Smooth muscle cell (in vitro differentiated cells): ENCODE data around the gene EIF2B2. TPM values are rescaled to one million over a fixed set of nuclear protein-coding genes. Genes with fewer than 3 reads are reported as not detected.

Source experiments
- DNase-seq: peaks from one replicate; lab custom pipeline; 2025; ENCODE audit not compliant: unreplicated experiment; lab: John Stamatoyannopoulos, UW
- H2AFZ ChIP-seq: fragments of 200-600 bp; sonication (generic); 2 replicates; pipeline ENCODE4 v1.6.0; 2016; ENCODE audit warnings: antibody characterized with exemption, low read depth, mild to moderate bottlenecking
- H3F3A ChIP-seq: fragments of 200-600 bp; sonication (generic); 2 replicates; pipeline ENCODE4 v1.6.0; 2017; ENCODE audit warnings: antibody characterized with exemption, low read depth
- H3K27ac ChIP-seq: fragments of 200-600 bp; sonication (generic); 2 replicates; pipeline ENCODE4 v1.5.1; 2016; ENCODE audit warnings: low read depth, mild to moderate bottlenecking
- H3K27me3 ChIP-seq: fragments of 200-600 bp; sonication (generic); 2 replicates; pipeline ENCODE4 v1.6.1; 2016; ENCODE audit warnings: low read depth, mild to moderate bottlenecking
- H3K36me3 ChIP-seq: fragments of 200-600 bp; sonication (generic); 2 replicates; pipeline ENCODE4 v1.5.1; 2016; ENCODE audit warnings: low read depth
- H3K4me1 ChIP-seq: fragments of 200-600 bp; sonication (generic); 2 replicates; pipeline ENCODE4 v1.5.1; 2016; ENCODE audit warnings: low read depth
- H3K4me2 ChIP-seq: fragments of 200-600 bp; sonication (generic); 2 replicates; pipeline ENCODE4 v1.6.0; 2016; ENCODE audit warnings: mild to moderate bottlenecking
- H3K4me3 ChIP-seq: fragments of 200-600 bp; sonication (generic); 2 replicates; pipeline ENCODE4 v1.5.1; 2016; ENCODE audit warnings: mild to moderate bottlenecking
- H3K79me2 ChIP-seq: fragments of 200-600 bp; sonication (generic); 2 replicates; pipeline ENCODE4 v1.6.0; 2016; ENCODE audit warnings: low read depth, mild to moderate bottlenecking
- H3K9ac ChIP-seq: fragments of 200-600 bp; sonication (generic); 2 replicates; pipeline ENCODE4 v1.6.0; 2016; ENCODE audit warnings: low read depth
- H3K9me3 ChIP-seq: fragments of 200-600 bp; sonication (generic); replicated peaks from 2 replicates; pipeline ENCODE4 v1.5.1; 2016; ENCODE audit warnings: low read depth
- H4K20me1 ChIP-seq: fragments of 200-600 bp; sonication (generic); 2 replicates; pipeline ENCODE4 v1.6.0; 2016; ENCODE audit warnings: low read depth
- CTCF ChIP-seq: fragments of 200-600 bp; sonication (generic); IDR thresholded peaks from 2 replicates; pipeline ENCODE4 v1.5.1; 2017; ENCODE audit warnings: borderline replicate concordance, mild to moderate bottlenecking, antibody characterized with exemption; ENCODE audit not compliant: insufficient read depth, poor library complexity, severe bottlenecking
- WGBS: methylation state at CpG from one replicate; pipeline ENCODE4 v1.1.7; 2016; ENCODE audit warnings: low lambda C conversion rate; 5-methylcytosine and 5-hydroxymethylcytosine counted together
- polyA plus RNA-seq: library from polyadenylated mRNA; unstranded; fragments of >200 nt; fragmentation: Nextera tagmentation; extraction: Ambion mirVana; gene quantifications from 2 replicates; pipeline ENCODE4 v1.2.1, GENCODE V29; 2016
- total RNA-seq: library from RNA; depleted of rRNA; stranded (reverse); fragments of >200 nt; gene quantifications from 2 replicates; pipeline ENCODE4 v1.2.3, GENCODE V29; 2014

The EIF2B2 gene
- total and polyA plus RNA-seq, 2 experiments from 2014 or later: 38.0 to 71.2 TPM

GRCh38 chr14:75040507-75040906 lies 37.8 kb downstream of the EIF2B2 start:
- no peak for DNase-seq
- no peaks in the 10 kb centered on the region for H3F3A ChIP-seq
- no peak overlapping the region for H3K4me3 ChIP-seq
- H3K9me3 ChIP-seq: no peaks in the 10 kb centered on the region
- no peaks in the 10 kb centered on the region for H3K36me3 ChIP-seq
- no peaks in the 10 kb centered on the region for H3K4me1 ChIP-seq
- no peaks in the 10 kb centered on the region for H3K27me3 ChIP-seq
- no peak for TF ChIP-seq CTCF
- WGBS: 95% methylated on average over 1 of the region's 1 CpG
- no peak overlapping the region for H3K9ac ChIP-seq
- no peaks in the 10 kb centered on the region for H4K20me1 ChIP-seq
- peaks cover 8% of the 10 kb centered on the region for H3K79me2 ChIP-seq
- H2AFZ ChIP-seq: no peak overlapping the region
- no peak overlapping the region for H3K4me2 ChIP-seq
- H3K27ac ChIP-seq: no peak overlapping the region

DNA sequence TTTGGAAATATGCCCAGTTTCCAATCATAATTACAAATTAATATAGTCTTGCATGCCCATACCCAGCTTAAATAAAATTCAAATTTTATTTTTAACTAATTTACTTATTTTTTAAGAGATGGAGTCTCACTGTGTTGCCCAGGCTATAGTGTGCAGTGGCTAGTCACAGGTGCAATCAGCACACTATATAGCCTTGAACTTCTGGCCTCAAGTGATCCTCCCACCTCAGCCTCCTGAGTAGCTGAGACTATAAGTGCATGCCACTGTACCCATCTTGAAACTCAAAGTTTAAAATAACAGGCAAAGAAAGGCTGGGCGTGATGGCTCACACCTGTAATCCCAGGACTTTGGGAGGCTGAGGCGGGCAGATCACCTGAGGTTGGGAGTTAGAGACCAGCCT lies 38.2 kb downstream of the EIF2B2 start:
- WGBS: 94% methylated on average over 2 of the region's 2 CpGs
- H3K27ac ChIP-seq: no peak overlapping the region

DNA sequence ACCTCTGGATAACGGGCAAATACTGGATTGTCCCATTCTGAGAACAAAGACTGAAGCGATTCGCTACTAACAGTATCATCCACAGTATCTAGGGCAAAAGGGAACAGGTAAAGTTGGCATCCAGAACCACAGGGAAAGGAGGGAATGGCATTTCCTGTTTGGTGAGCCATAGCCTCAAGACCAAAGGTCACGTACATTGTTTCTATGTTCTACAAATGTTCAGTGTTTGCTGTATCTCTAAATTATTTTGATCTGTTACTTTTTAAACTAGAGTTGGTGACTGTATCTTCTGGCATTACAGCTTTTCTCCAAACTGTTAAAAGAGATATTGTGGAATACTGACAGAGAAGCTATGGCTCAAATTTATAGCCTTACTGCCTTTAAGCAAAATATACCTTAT lies 38.9 kb downstream of the EIF2B2 start:
- DNase-seq: no peak
- no peak overlapping the region for H2AFZ ChIP-seq
- no peak for TF ChIP-seq CTCF
- H3K79me2 ChIP-seq: peaks cover 16% of the 10 kb centered on the region
- 94% methylated on average over 4 of the region's 4 CpGs for WGBS
- H4K20me1 ChIP-seq: no peaks in the 10 kb centered on the region
- no peaks in the 10 kb centered on the region for H3K9me3 ChIP-seq
- H3K27ac ChIP-seq: no peak overlapping the region
- no peaks in the 10 kb centered on the region for H3K27me3 ChIP-seq
- no peaks in the 10 kb centered on the region for H3K4me1 ChIP-seq
- no peak overlapping the region for H3K9ac ChIP-seq
- no peak overlapping the region for H3K4me2 ChIP-seq
- H3F3A ChIP-seq: no peaks in the 10 kb centered on the region
- no peaks in the 10 kb centered on the region for H3K36me3 ChIP-seq
- H3K4me3 ChIP-seq: no peak overlapping the region

More for the DNA sequence above, 38.2 kb downstream of the EIF2B2 start:
- Histone ChIP-seq H2AFZ (no peak overlapping the region), H3F3A (no peaks in the 10 kb centered on the region), H3K4me2 (no peak overlapping the region), H3K79me2 (peaks cover 12% of the 10 kb centered on the region), H3K36me3 (no peaks in the 10 kb centered on the region), H3K4me3 (no peak overlapping the region), H3K4me1 (no peaks in the 10 kb centered on the region), H3K9ac (no peak overlapping the region), H3K27me3 (no peaks in the 10 kb centered on the region), H3K9me3 (no peaks in the 10 kb centered on the region), H4K20me1 (no peaks in the 10 kb centered on the region)
- no peak for TF ChIP-seq CTCF
- DNase-seq: no peak

DNA sequence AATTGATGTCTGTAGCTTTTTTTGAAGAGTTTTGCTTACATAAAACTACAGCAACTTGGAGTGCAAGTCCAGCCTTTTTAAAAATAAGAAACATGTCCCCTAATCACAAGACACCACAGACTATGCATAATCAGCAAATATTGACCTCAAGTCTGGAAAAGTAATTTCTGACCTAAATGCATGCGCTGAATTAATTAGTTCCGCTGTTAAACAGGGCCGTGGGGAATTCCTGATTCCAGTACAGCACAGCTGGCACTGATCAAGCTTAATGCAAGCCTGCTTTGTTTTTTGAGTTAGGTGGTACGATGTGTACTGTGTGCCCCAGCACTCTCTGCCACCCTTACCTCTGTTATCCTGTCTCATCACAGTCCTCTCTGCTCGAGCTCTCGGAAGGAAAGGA lies 39.3 kb downstream of the EIF2B2 start:
- H3K9ac ChIP-seq: no peak overlapping the region
- WGBS: 88% methylated on average over 6 of the region's 6 CpGs
- no peaks in the 10 kb centered on the region for H3K9me3 ChIP-seq
- H3K79me2 ChIP-seq: peaks cover 16% of the 10 kb centered on the region
- H2AFZ ChIP-seq: no peak overlapping the region
- H3K27ac ChIP-seq: no peak overlapping the region
- H3K4me3 ChIP-seq: no peak overlapping the region
- H3K27me3 ChIP-seq: no peaks in the 10 kb centered on the region
- no peak for DNase-seq
- no peak overlapping the region for H3K4me2 ChIP-seq
- no peaks in the 10 kb centered on the region for H3K36me3 ChIP-seq
- H4K20me1 ChIP-seq: no peaks in the 10 kb centered on the region
- H3K4me1 ChIP-seq: no peaks in the 10 kb centered on the region
- TF ChIP-seq CTCF: no peak
- no peaks in the 10 kb centered on the region for H3F3A ChIP-seq
